Body of pancreas (tissue), 4 donors: ENCODE measurements around the gene VAMP4.

ENCODE experiments used
- CTCF ChIP-seq, 7 experiments: fragments of 450-650 bp in 4 of 7; fragments of 200-600 bp in 3 of 7; sonication (generic) in 3 of 7; IDR thresholded peaks; one replicate each; pipeline ENCODE4 v1.5.1; 2016 to 2019; ENCODE audit warnings: antibody characterized with exemption in 7 of 7
- POLR2A ChIP-seq, 3 donors: fragments of 450-650 bp; IDR thresholded peaks; one replicate each; pipeline ENCODE4 v1.6.1; 2016; ENCODE audit warnings: antibody characterized with exemption in 3 of 3, mild to moderate bottlenecking in 2 of 3

- TF ChIP-seq POLR2A (IDR thresholded peaks at IDR 0.05) = no peak
- TF ChIP-seq CTCF (IDR thresholded peaks at IDR 0.05) = no peak
These were observed 1.5 kb downstream of the VAMP4 start for GRCh38 chr1:171740356-171740863.
